GM12892 (cell line): ENCODE results near the gene HP.

ENCODE experiments used
- POLR2A ChIP-seq: IDR thresholded peaks from 2 replicates; pipeline ENCODE4 v1.6.1; 2011; ENCODE audit warnings: low read depth, low read length, control low read depth
- POLR2AphosphoS5 ChIP-seq: IDR thresholded peaks from 2 replicates; pipeline ENCODE4 v1.6.1; 2011; ENCODE audit warnings: low read depth, low read length, control low read depth

DNA sequence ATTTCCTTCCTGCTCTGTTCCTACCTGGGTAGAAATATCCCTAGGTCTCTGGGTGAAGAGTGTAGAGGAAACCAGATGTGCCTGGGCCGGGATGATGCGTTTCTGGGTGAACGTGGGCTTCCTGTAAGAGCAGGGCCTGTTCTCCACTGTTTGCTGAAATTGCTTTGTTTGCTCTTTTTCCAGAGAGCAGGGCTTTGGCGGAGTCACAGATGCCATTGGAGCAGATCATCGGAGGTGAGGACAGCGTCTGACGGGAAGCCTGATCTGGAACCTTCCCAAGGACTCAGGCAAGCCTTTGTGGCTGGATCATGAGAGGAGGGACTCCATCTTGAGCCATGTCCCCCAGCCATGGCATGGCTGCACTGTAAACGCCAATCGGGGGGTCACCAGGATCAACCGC is 30.3 kb upstream of the HP start:
- no peak for TF ChIP-seq POLR2AphosphoS5
- TF ChIP-seq POLR2A: no peak
